Natural killer cell treated with Interleukin-12 subunit alpha and Interleukin-12 subunit beta and Interleukin-15 and Interleukin-18, amount 100 ng/mL, for 72 hours (primary cell): Measurements from ENCODE around the gene KLHDC9. TPM values are rescaled to one million over a fixed set of nuclear protein-coding genes. Genes with fewer than 3 reads are reported as not detected.

ENCODE experiments used
- ATAC-seq, 2 donors: fragments of 150-1000 bp; cut with Tn5 transposase in 1 of 2; sonication (Bioruptor Pico), chemical (Tn5 transposase) in 1 of 2; 2 replicates each; pipeline ENCODE4 v1.10.0; 2021
- DNase-seq: peaks from one replicate; pipeline ENCODE4 v3.0.0; 2022; ENCODE audit warnings: low spot score
- H3K27ac Mint-ChIP-seq, 2 donors: 1 replicate in 1 of 2; 2 replicates in 1 of 2; pipeline ENCODE4 v1.8.0; 2022; ENCODE audit warnings: mixed read lengths in 2 of 2, mild to moderate bottlenecking in 1 of 2, moderate library complexity in 1 of 2
- H3K27me3 Mint-ChIP-seq, 2 donors: 1 replicate in 1 of 2; 2 replicates in 1 of 2; pipeline ENCODE4 v1.8.0; 2022; ENCODE audit warnings: mixed read lengths in 2 of 2
- H3K36me3 Mint-ChIP-seq: one replicate; pipeline ENCODE4 v1.8.0; 2022; ENCODE audit warnings: mixed read lengths
- H3K4me1 Mint-ChIP-seq, 2 donors: 1 replicate in 1 of 2; 2 replicates in 1 of 2; pipeline ENCODE4 v1.8.0; 2022; ENCODE audit warnings: low read depth in 2 of 2, mixed read lengths in 2 of 2, mild to moderate bottlenecking in 1 of 2
- H3K4me3 Mint-ChIP-seq: one replicate; pipeline ENCODE4 v1.8.0; 2022; ENCODE audit warnings: mixed read lengths
- H3K9me3 Mint-ChIP-seq: 2 replicates; pipeline ENCODE4 v1.8.0; 2022; ENCODE audit warnings: mixed read lengths
- total RNA-seq, 2 donors: library from RNA; stranded (reverse); gene quantifications; one replicate each; pipeline ENCODE4 v1.2.3, GENCODE V29; 2022

The KLHDC9 gene
- total RNA-seq, 2 donors from 2014 or later: 0.64 TPM; not detected in 1

DNA sequence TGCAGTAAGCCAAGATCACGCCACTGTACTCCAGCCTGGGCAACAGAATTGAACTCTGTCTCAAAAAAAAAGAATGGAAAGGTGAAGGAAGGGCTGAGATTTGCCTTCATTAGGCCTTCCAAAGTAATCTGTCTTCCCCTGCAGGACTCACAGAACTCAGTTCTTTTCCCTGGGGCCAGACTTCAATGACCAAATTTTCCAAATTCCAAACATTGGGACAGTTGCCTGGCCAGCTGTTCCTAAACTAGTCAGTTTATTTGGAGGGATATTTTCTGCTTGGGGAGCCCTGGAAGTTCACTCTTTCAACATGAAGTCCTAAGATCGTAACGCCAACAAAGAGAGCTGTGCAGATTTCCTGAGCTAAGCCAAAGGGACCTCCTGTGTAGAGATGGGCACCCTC is 39.7 kb downstream of the KLHDC9 start:
- Mint-ChIP-seq H3K27ac (no peak overlapping the region), H3K27me3 (no peaks in the 10 kb centered on the region), H3K9me3 (no peaks in the 10 kb centered on the region), H3K4me1 (peaks cover 5% of the 10 kb centered on the region in 2 donors), H3K36me3 (no peaks in the 10 kb centered on the region), H3K4me3 (no peak overlapping the region)
- DNase-seq (no peak), ATAC-seq (no peak)

DNA sequence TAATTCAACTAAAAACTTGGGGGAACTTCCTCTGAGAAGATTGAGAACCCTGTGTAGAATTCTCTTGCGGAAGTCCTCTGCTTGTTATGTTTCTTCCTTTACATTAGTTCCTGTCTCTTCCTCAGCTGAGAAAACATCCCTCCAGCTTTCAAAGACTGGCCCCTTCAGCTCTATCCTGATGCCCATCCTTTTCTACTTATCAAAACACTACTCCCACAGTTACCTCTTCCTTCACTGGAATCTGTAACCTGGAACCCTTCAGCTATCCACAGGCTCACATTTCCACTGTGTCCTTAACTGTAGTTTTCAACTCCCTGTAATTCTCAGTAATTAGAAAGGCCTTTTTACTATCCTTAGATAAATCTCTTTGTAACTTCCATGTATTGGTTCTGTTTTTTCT is 40.3 kb downstream of the KLHDC9 start:
- Mint-ChIP-seq H3K27ac (no peak overlapping the region), H3K4me3 (no peak overlapping the region), H3K9me3 (no peaks in the 10 kb centered on the region), H3K36me3 (no peaks in the 10 kb centered on the region), H3K4me1 (peaks cover 5% of the 10 kb centered on the region in 2 donors), H3K27me3 (no peaks in the 10 kb centered on the region)
- DNase-seq (no peak), ATAC-seq (no peak)

DNA sequence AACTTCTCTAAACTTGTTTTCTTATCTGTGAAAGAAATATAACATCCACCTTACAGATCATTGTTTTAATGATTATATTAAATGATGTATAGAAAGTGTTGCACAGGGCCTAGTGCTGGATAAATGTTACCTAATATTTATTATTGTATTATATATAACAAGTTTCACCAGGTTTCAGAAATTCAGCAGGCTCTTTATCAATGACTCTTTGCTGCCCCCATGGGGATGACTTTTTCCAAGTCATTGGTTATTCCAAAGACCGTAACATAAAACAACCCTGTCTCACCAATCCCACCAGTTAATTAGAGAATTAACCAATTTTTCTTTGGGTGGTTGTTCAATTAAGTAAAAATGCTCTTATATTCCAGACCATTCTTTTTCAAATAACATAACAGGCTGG is 41.6 kb downstream of the KLHDC9 start:
- ATAC-seq (no peak), DNase-seq (no peak)
- H3K36me3 Mint-ChIP-seq: no peaks in the 10 kb centered on the region

DNA sequence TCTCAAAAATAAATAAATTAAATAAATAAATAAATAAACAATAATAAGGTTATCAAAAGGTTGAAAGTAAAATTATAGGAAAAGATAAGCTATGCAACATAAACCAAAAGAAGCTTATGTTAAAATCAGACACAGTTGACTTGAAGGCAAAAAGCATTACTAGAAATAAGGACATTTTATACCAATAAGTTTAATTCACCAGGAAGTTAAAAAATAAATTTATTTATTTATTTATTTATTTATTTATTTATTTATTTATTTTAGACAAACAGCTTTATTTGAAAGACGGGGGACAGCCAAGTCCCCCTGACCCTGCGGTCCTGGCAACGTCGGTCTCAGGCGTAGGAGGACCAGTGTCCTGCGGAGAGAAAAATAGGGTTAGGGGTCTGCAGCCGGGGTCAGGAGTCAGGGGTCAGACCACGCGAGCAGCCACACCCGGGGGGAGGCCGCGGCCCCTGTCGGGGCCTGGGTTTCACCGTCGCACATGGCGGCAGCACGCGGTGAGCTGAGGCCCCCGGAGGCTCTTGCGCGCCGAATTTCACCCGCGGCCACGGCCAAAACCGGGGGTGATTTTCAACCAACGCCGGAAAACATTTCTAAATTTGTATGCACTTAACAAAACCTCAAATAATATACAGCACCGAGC is 42.7 kb downstream of the KLHDC9 start:
- no peak for ATAC-seq
- Mint-ChIP-seq H3K4me3 (no peak overlapping the region), H3K4me1 (no peaks in the 10 kb centered on the region), H3K9me3 (no peaks in the 10 kb centered on the region), H3K36me3 (no peaks in the 10 kb centered on the region), H3K27ac (no peak overlapping the region), H3K27me3 (no peaks in the 10 kb centered on the region)
- DNase-seq: no peak

More for the DNA sequence above, 41.6 kb downstream of the KLHDC9 start:
- Mint-ChIP-seq H3K27me3 (no peaks in the 10 kb centered on the region), H3K27ac (no peak overlapping the region), H3K4me1 (peaks cover 5% of the 10 kb centered on the region in 2 donors), H3K9me3 (no peaks in the 10 kb centered on the region), H3K4me3 (no peak overlapping the region)

DNA sequence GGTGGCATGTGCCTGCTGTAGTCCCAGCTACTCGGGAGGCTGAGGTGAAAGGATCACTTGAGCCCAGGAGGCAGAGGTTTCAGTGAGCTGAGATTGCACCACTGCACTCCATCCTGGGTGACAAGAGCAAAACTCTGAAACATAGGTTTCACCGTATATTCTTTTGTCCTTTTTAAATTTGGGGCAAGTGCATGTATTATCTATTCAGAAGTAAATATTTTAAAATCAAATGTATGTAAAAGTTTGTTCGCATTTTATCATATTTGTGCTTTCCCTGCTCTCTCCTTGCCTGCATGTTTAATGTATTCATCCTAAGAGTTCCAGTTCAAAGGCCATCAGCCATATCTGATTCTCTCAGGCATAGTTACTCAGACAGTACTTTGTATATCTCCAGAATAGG is 47.7 kb downstream of the KLHDC9 start:
- H3K4me3 Mint-ChIP-seq: no peak overlapping the region
- H3K4me1 Mint-ChIP-seq: no peaks in the 10 kb centered on the region
- H3K36me3 Mint-ChIP-seq: no peaks in the 10 kb centered on the region
- DNase-seq (no peak), ATAC-seq (no peak)
- H3K27me3 Mint-ChIP-seq: no peaks in the 10 kb centered on the region
- H3K27ac Mint-ChIP-seq: no peak overlapping the region
- H3K9me3 Mint-ChIP-seq: no peaks in the 10 kb centered on the region

Other genes starting within 250 kb of the KLHDC9 start
- gene CD244, start 235.5 kb upstream of the KLHDC9 start, total RNA-seq: 10 to 100 TPM; 36.6 to 64.4 TPM
- gene ITLN1, start 213.2 kb upstream of the KLHDC9 start, total RNA-seq: not detected
- gene ITLN2, start 143.6 kb upstream of the KLHDC9 start, total RNA-seq: not detected
- gene F11R, start 77.2 kb upstream of the KLHDC9 start, total RNA-seq: 10 to 100 TPM; 11.0 to 25.9 TPM
- 10 to 100 TPM; 10.5 to 47.2 TPM for gene TSTD1, start 59.4 kb upstream of the KLHDC9 start, total RNA-seq
- 10 to 100 TPM; 72.2 to 77.4 TPM for gene USF1, start 52.4 kb upstream of the KLHDC9 start, total RNA-seq
- gene ARHGAP30, start 28.5 kb upstream of the KLHDC9 start, total RNA-seq: 100 to 1,000 TPM; 217 to 250 TPM
- gene NECTIN4, start 8.8 kb upstream of the KLHDC9 start, total RNA-seq: not detected
- 100 to 1,000 TPM in 1 of 2 donors, 10 to 100 TPM in 1; 92.6 to 122 TPM for gene PFDN2, start 19.7 kb downstream of the KLHDC9 start, total RNA-seq
- 10 to 100 TPM; 29.3 to 37.2 TPM for gene NIT1, start 19.7 kb downstream of the KLHDC9 start, total RNA-seq
- 10 to 100 TPM; 34.9 to 42.5 TPM for gene DEDD, start 34.3 kb downstream of the KLHDC9 start, total RNA-seq
- gene UFC1, start 55.6 kb downstream of the KLHDC9 start, total RNA-seq: 100 to 1,000 TPM; 100 to 114 TPM
- gene USP21, start 61.1 kb downstream of the KLHDC9 start, total RNA-seq: 10 to 100 TPM; 21.2 to 29.0 TPM
- 10 to 100 TPM; 25.7 to 30.3 TPM for gene PPOX, start 68.1 kb downstream of the KLHDC9 start, total RNA-seq
- 10 to 100 TPM; 61.7 to 75.0 TPM for gene B4GALT3, start 79.1 kb downstream of the KLHDC9 start, total RNA-seq
- under 1 TPM; 0.43 to 0.89 TPM for gene ADAMTS4, start 100.7 kb downstream of the KLHDC9 start, total RNA-seq
- gene NDUFS2, start 104.0 kb downstream of the KLHDC9 start, total RNA-seq: 10 to 100 TPM; 86.2 to 87.8 TPM
- 100 to 1,000 TPM; 111 to 583 TPM for gene FCER1G, start 116.9 kb downstream of the KLHDC9 start, total RNA-seq
- not detected for gene APOA2, start 125.3 kb downstream of the KLHDC9 start, total RNA-seq
- gene TOMM40L, start 127.7 kb downstream of the KLHDC9 start, total RNA-seq: 10 to 100 TPM; 25.9 to 27.8 TPM
- not detected for gene NR1I3, start 139.8 kb downstream of the KLHDC9 start, total RNA-seq
- under 1 TPM in 1 of 2 donors, not detected in 1; 0.31 TPM for gene PCP4L1, start 160.4 kb downstream of the KLHDC9 start, total RNA-seq
- 1 to 10 TPM; 4.4 to 6.6 TPM for gene MPZ, start 211.6 kb downstream of the KLHDC9 start, total RNA-seq
- 100 to 1,000 TPM; 127 to 183 TPM for gene SDHC, start 216.0 kb downstream of the KLHDC9 start, total RNA-seq